A549 treated with AZD2906 at 1 μM for 4 hours (cell line): ENCODE measurements around the gene ZNF462. TPM values are rescaled to one million over a fixed set of nuclear protein-coding genes. Genes with fewer than 3 reads are reported as not detected.

Source experiments
- total RNA-seq: library from RNA; stranded (reverse); fragments of 200-300 nt; extraction: Qiagen RNA extraction; gene quantifications from 5 replicates; pipeline ENCODE4 v1.2.3, GENCODE V29; 2022

Gene ZNF462, protein sequence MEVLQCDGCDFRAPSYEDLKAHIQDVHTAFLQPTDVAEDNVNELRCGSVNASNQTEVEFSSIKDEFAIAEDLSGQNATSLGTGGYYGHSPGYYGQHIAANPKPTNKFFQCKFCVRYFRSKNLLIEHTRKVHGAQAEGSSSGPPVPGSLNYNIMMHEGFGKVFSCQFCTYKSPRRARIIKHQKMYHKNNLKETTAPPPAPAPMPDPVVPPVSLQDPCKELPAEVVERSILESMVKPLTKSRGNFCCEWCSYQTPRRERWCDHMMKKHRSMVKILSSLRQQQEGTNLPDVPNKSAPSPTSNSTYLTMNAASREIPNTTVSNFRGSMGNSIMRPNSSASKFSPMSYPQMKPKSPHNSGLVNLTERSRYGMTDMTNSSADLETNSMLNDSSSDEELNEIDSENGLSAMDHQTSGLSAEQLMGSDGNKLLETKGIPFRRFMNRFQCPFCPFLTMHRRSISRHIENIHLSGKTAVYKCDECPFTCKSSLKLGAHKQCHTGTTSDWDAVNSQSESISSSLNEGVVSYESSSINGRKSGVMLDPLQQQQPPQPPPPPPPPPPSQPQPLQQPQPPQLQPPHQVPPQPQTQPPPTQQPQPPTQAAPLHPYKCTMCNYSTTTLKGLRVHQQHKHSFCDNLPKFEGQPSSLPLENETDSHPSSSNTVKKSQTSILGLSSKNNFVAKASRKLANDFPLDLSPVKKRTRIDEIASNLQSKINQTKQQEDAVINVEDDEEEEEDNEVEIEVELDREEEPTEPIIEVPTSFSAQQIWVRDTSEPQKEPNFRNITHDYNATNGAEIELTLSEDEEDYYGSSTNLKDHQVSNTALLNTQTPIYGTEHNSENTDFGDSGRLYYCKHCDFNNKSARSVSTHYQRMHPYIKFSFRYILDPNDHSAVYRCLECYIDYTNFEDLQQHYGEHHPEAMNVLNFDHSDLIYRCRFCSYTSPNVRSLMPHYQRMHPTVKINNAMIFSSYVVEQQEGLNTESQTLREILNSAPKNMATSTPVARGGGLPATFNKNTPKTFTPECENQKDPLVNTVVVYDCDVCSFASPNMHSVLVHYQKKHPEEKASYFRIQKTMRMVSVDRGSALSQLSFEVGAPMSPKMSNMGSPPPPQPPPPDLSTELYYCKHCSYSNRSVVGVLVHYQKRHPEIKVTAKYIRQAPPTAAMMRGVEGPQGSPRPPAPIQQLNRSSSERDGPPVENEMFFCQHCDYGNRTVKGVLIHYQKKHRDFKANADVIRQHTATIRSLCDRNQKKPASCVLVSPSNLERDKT (N-terminal part only)
- 3.0 to 3.6 TPM (median 3.6 TPM) in 5 replicates for total RNA-seq

GRCh38 chr9:106862821-106863720 lies at the start of gene ZNF462:
Gene ZNF462, plus strand, starts transcription at chr9:106863166. Its CDS starts 60,218 bp downstream, at chr9:106923384.

